MCF 10A (cell line): ENCODE results near the gene PCNA. TPM values are rescaled to one million over a fixed set of nuclear protein-coding genes. Genes with fewer than 3 reads are reported as not detected.

Experiments
- BruUV-seq: library from RNA; stranded (reverse); fragments of 400-500 nt; replicated peaks from 2 replicates; lab custom pipeline; 2021; lab: Mats Ljungman, UMichigan
- CTCF ChIA-PET: fragments of 300-600 bp; sonication (Branson Sonifier 250); formaldehyde crosslinking; extraction: SDS; loops from one replicate; lab custom pipeline; 2021; ENCODE audit warnings: antibody characterized with exemption, inconsistent platforms; lab: Yijun Ruan, JAX
- POLR2A ChIA-PET: fragments of 300-600, 350-650 bp; sonication (Branson Sonifier 250); formaldehyde crosslinking; extraction: SDS; loops from one replicate; lab custom pipeline; 2020; ENCODE audit warnings: antibody characterized with exemption, inconsistent platforms; lab: Yijun Ruan, JAX
- DNase-seq: peaks from one replicate; pipeline ENCODE4 v3.0.0-alpha.2; 2018; ENCODE audit not compliant: unreplicated experiment
- H3K27ac Mint-ChIP-seq: one replicate; pipeline ENCODE4 v1.8.0; 2022; ENCODE audit warnings: mild to moderate bottlenecking, low read depth, mixed read lengths; ENCODE audit not compliant: unreplicated experiment
- H3K27me3 Mint-ChIP-seq: one replicate; pipeline ENCODE4 v1.8.0; 2022; ENCODE audit warnings: mixed read lengths; ENCODE audit not compliant: insufficient read depth, unreplicated experiment
- H3K36me3 Mint-ChIP-seq: one replicate; pipeline ENCODE4 v1.8.0; 2022; ENCODE audit warnings: mild to moderate bottlenecking, moderate library complexity, mixed read lengths; ENCODE audit not compliant: insufficient read depth, unreplicated experiment
- H3K4me1 Mint-ChIP-seq: one replicate; pipeline ENCODE4 v1.8.0; 2022; ENCODE audit warnings: mixed read lengths; ENCODE audit not compliant: insufficient read depth, unreplicated experiment
- H3K4me3 Mint-ChIP-seq: one replicate; pipeline ENCODE4 v1.8.0; 2022; ENCODE audit warnings: mild to moderate bottlenecking, moderate library complexity, mixed read lengths; ENCODE audit not compliant: unreplicated experiment
- H3K9me3 Mint-ChIP-seq: one replicate; pipeline ENCODE4 v1.8.0; 2022; ENCODE audit warnings: mixed read lengths; ENCODE audit not compliant: unreplicated experiment
- intact Hi-C: fragments of 100-400 bp; cut with micrococcal nuclease; formaldehyde crosslinking; loops from 2 replicates; pipeline ENCODE4 v1.14.1; 2022
- total RNA-seq: library from RNA; stranded (reverse); gene quantifications from 2 replicates; pipeline ENCODE4 v1.2.3, GENCODE V29; 2022
- TF ChIP-seq, protein P1 (sequence below): fragments of 200-600 bp; IDR thresholded peaks from one replicate; pipeline ENCODE4 v1.8.0; 2022; ENCODE audit warnings: antibody characterized with exemption, mild to moderate bottlenecking; ENCODE audit not compliant: unreplicated experiment

PCNA gene
- total RNA-seq, 1 experiment from 2014 or later: 45.5 TPM

DNA sequence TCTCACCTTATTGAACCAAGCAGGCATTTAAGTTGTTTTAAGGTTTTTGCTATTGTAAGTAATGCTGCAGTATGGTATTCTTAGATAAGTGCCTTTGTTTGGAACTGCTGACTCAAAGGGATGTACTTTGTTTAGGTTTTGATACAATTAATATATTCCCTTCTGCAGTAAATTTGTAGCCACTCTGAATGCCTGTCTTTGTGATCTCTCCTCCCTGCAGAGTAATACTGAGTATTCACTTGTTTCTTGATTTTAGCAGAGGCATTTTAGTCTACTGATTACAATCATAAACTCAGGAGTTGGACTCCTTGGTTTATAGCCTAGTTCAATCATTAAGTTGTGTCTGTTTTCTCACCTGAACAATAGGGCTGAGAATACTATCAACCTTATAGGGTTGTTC is 20.4 kb upstream of the PCNA start:
- no peak overlapping the region for H3K27ac Mint-ChIP-seq
- POLR2A ChIA-PET: interaction anchor here (0.7 kb wide), 1 partner anchor 12 kb away, joined by 3 read pairs; no protein-coding TSS in a partner anchor
- H3K27me3 Mint-ChIP-seq: no peaks in the 10 kb centered on the region
- H3K4me3 Mint-ChIP-seq: no peak overlapping the region
- H3K9me3 Mint-ChIP-seq: no peaks in the 10 kb centered on the region
- H3K4me1 Mint-ChIP-seq: no peaks in the 10 kb centered on the region
- TF ChIP-seq, protein P1, sequence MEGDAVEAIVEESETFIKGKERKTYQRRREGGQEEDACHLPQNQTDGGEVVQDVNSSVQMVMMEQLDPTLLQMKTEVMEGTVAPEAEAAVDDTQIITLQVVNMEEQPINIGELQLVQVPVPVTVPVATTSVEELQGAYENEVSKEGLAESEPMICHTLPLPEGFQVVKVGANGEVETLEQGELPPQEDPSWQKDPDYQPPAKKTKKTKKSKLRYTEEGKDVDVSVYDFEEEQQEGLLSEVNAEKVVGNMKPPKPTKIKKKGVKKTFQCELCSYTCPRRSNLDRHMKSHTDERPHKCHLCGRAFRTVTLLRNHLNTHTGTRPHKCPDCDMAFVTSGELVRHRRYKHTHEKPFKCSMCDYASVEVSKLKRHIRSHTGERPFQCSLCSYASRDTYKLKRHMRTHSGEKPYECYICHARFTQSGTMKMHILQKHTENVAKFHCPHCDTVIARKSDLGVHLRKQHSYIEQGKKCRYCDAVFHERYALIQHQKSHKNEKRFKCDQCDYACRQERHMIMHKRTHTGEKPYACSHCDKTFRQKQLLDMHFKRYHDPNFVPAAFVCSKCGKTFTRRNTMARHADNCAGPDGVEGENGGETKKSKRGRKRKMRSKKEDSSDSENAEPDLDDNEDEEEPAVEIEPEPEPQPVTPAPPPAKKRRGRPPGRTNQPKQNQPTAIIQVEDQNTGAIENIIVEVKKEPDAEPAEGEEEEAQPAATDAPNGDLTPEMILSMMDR: no peak
- BruUV-seq: no TSS peak
- no peaks in the 10 kb centered on the region for H3K36me3 Mint-ChIP-seq
- intact Hi-C loops: no loop called here
- no peak for DNase-seq
- CTCF ChIA-PET: interaction anchor here (0.6 to 1.3 kb wide), 3 partner anchors 11 to 52 kb away, joined by 3 read pairs; partner anchors contain the start of gene CDS2

DNA sequence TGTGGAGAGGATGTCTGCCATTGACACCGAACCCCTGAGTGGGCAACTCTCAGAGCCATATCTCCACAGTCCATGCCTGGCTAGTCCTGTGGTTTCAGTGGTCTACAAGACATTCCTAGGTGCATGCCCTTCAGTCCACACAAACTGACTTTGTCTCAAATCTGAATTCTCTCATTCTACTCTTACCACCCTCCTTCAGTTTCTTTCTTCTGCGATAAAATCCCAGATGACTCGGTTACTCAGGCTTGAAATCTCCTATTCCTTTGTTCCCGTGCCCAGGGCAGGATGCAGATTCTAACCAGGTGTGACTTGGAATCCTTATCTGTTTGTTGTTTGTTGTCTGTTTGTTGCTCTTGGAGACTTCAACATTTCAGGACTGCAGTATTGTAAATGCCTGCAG is 16.3 kb upstream of the PCNA start:
- CTCF ChIA-PET: interaction anchor here (0.6 to 2.4 kb wide), 3 partner anchors 10 to 56 kb away, joined by 3 to 13 read pairs (median 8); partner anchors contain the start of gene CDS2
- Mint-ChIP-seq H3K27ac (peak overlapping the region; percentile 5), H3K27me3 (no peaks in the 10 kb centered on the region), H3K4me1 (no peaks in the 10 kb centered on the region), H3K4me3 (no peak overlapping the region), H3K9me3 (no peaks in the 10 kb centered on the region), H3K36me3 (peaks cover 8% of the 10 kb centered on the region)
- POLR2A ChIA-PET: no interaction called here
- intact Hi-C loops: no loop called here
- BruUV-seq: no TSS peak
- TF ChIP-seq, protein P1: no peak
- DNase-seq: no peak

DNA sequence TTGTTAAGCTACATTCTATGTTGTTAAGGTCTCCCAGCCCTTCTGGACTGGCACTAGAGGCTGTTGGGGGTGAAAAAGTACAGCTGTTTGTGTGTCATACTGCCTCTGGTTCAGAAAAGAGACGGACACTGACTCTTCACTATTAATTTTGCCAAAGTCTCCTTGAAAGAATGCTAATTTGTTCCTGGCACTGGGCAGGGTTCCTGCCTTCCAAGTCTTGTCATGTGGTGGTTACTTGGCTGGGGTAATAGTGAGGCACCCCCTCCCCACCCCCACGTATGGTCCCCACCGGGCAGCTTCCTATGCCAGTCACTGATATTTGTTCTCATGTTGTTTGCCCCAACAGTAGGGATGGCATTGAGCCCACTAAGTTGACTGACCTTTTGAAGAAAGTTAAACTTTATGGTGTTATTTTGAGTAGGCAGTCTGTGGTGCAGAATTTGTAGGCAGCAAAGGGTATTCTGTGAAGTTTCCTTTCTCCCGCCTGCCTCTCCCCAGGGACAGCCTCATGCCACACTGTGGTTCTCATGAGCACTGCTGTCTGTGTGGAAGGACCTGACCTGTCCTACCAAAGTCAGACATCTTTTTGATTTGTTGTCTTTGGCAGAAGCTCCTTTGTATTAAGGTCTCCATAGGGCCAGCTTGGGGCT is 15.7 kb upstream of the PCNA start:
- Mint-ChIP-seq H3K27me3 (no peaks in the 10 kb centered on the region), H3K4me3 (no peak overlapping the region)
- TF ChIP-seq, protein P1: no peak

DNA sequence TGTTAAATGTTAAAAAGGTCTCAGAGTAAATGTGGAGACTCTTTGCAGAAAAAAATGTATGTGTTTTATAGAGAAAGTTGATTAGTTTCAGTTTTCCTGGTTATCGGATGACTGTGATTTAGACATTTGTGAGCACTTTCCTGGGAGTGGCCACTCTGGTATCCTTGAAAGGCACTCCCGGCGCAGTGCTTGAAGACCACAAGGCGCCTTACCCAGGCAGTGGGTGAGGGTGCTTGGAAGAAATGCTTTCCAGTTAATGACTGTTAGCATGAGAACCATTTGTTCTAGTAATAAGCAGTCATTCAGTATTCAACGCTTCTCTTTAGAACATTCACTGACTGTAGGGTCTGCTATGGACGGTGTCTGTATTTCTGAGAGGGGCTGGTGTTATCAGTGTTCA is 14.2 kb upstream of the PCNA start:
- DNase-seq: no peak
- intact Hi-C loops: no loop called here
- Mint-ChIP-seq H3K36me3 (peaks cover 8% of the 10 kb centered on the region), H3K9me3 (no peaks in the 10 kb centered on the region), H3K27me3 (no peaks in the 10 kb centered on the region), H3K4me1 (no peaks in the 10 kb centered on the region), H3K27ac (no peak overlapping the region), H3K4me3 (no peak overlapping the region)
- CTCF ChIA-PET: interaction anchor here (0.7 to 2.8 kb wide), 4 partner anchors 8 to 71 kb away, joined by 3 to 13 read pairs (median 8); partner anchors contain the start of gene CDS2
- no TSS peak for BruUV-seq
- TF ChIP-seq, protein P1: no peak
- POLR2A ChIA-PET: interaction anchor here (1.1 to 1.4 kb wide), 2 partner anchors 14 to 35 kb away, joined by 4 to 6 read pairs; no protein-coding TSS in a partner anchor

More for the DNA sequence above, 15.7 kb upstream of the PCNA start:
- H3K27ac Mint-ChIP-seq: peak overlapping the region; percentile 5
- no peaks in the 10 kb centered on the region for H3K4me1 Mint-ChIP-seq
- H3K9me3 Mint-ChIP-seq: no peaks in the 10 kb centered on the region
- no TSS peak for BruUV-seq
- CTCF ChIA-PET: interaction anchor here (0.6 to 2.8 kb wide), 3 partner anchors 9 to 70 kb away, joined by 3 to 13 read pairs (median 8); partner anchors contain the start of gene CDS2
- intact Hi-C loops: no loop called here
- POLR2A ChIA-PET: no interaction called here
- H3K36me3 Mint-ChIP-seq: peaks cover 8% of the 10 kb centered on the region
- no peak for DNase-seq
